NCI-H82 (cell line): Measurements from ENCODE around the gene NCF1.
"Not testable (repeated sequence)": the region's sequence is repeated elsewhere in the genome, so short reads cannot be mapped to it uniquely, and the experiment has no call there.

Experiments
- DNase-seq: peaks from one replicate; lab custom pipeline; 2025; lab: John Stamatoyannopoulos, UW

The NCF1 gene

DNA sequence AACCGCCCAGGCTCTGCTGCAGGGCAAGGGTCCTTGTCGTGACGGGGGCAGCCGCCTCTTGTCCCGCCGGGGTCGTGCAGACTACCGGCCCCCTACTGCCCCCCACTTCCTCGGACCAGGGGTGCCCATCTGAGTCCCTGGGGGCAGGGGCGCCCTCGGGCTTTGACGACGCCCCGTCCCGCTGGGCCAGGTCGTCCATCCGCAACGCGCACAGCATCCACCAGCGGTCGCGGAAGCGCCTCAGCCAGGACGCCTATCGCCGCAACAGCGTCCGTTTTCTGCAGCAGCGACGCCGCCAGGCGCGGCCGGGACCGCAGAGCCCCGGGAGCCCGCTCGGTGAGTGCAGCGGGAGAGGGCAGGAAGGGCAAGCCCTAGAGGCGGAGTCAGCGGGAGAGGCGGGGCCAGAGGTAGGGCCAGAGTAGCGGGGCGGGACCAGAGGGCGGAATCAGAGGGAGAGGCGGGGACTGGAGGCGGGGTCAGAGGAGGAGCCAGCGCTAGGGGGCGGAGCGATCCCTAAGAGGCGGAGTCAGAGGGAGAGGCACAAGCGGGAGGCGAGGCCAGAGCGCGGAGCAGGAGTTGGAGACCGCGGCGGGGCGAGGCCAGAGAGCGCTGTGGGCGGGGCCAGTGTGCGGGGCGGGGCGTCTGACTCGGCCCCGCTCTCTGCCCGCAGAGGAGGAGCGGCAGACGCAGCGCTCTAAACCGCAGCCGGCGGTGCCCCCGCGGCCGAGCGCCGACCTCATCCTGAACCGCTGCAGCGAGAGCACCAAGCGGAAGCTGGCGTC is 14.7 kb downstream of the NCF1 start:
- DNase-seq: peak; percentile 93

DNA sequence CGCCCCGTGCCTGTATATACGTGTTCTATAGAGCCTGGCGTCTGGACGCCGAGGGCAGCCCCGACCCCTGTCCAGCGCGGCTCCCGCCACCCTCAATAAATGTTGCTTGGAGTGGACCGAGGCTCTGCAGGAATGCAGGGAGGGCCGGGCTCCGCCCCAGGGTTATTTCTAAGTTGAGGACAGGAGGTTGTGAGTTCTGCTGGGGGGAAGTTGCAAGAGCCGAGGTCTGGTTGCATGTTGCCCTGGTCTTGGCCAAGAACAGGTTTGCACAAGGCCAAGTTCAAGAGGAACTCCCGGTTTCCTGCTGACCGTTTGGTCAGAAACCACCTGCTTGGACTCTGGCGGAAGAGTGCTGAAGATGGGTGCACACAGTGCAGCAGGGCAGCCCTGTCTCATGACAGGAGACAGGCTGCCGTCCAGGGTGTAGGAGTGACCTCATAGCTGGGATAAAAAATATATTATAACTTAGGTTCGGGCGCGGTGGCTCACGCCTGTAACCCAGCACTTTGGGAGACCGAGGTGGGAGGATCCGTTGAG is 15.5 kb downstream of the NCF1 start:
- not testable (repeated sequence) for DNase-seq

DNA sequence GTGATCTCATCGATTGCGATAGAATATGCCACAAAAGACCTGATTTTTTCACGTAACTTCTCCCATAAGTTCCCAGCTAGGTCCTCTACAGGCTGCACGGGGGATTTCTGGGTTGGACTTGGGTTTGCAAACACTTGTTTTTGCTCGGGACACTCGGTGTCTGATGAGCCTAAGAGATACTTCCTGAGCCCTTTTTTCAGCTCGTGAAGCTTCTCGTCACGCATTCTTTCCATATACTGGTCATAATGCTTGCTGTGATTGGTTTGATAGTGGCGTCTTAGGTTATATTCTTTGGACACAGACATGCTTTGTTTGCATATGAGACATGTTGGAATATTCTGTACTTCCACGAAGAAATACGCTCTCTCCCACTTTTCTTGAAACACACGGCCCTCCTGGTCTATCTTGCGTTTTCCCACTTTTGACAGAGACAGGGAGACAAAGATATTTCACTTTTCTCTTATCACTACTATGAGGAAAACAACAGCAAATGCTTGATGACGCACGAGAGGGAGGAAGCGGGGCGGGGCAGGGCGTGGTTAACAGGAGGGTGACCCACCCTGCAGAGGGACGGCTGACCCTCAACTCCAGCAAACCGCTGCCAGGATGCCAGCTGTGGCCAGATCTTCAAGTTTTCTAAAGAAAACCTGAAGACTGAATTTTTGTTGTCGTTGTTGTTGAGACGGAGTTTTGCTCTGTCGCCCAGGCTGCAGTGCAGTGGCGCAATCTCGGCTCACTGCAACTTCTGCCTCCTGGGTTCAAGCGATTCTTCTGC is 24.2 kb downstream of the NCF1 start:
- DNase-seq: not testable (repeated sequence)

DNA sequence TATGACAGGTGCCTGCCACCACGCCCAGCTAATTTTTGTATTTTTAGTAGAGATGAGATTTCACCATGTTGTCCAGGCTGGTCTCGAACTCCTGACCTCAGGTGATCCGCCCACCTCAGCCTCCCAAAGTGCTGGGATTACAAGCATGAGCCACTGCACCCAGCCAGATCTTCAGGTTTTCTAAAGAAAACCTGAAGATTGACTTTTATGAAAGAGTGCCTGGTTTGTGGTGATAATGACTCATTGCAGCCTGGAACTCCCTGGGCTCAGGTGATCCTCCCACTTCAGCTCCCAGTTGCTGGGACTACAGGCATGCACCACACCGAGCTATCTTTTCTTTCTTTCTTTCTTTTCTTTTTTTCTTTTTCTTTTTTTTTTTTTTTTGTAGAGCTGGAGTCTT is 24.8 kb downstream of the NCF1 start:
- not testable (repeated sequence) for DNase-seq

DNA sequence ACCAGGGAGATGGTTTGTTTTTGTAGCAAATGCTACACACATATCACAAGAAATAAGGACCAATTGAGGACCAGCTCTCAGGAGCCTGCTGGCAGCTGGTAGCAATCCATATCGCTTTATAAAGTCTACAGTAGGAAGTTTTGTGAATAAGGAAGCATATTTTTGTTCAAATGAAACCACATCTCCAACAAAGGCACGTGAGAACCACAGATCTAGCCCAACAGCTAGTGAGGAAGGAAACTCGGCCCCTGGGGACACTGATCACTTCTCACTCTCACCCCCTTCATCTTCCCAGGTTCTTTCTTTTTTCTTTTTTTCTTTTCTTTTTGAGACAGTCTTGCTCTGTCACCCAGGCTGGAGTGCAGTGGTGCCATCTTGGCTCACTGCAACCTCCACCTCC is 42.1 kb downstream of the NCF1 start:
- DNase-seq: not testable (repeated sequence)

DNA sequence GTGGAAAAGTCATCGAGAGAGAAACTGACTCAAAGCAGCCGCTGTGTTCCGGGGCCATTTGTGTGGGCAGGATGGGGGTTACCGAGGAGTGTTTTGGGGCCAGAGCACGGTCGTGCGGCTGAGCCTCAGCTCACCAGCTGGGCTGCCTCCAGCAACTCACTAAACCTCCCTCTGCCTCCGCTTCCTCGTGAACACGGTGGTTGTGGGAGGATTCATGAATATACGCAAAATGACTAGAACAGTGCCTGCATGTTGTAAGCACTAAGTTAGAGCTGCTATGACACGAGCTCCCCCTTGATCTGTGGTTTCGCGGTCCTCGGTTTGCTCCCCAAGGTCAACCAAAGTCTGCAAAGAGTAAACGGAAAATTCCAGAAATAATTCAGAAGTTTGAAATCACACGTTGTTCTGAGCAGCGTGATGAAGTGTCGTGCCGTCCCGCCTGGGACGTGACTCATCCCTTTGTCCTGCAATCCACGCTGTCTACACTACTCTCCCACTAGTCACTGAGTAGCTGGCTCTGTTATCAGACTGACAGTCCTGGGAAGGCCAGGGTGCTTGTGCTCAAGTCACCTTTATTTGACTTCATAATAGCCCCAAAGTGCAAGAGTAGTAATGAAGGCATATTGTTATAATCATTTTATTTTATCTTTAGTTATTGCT is 46.5 kb downstream of the NCF1 start:
- DNase-seq: not testable (repeated sequence)

DNA sequence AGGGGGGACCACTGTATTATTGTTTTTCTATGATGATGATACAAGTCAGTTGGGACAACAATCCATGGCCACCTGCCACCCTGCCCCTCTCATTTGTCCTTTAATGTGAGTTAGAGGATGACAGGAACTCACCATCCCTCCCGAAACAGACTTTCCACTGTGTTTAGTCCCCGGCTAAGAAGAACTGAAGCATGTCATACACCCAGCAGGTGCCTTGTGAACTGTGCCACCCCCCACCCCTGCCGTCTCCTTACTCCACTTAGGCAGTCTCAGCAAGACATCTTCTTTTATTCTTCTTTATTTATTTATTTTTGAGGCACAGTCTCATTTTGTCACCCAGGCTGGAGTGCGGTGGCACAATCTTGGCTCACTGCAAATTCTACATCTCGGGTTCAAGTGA is 47.4 kb downstream of the NCF1 start:
- not testable (repeated sequence) for DNase-seq

DNA sequence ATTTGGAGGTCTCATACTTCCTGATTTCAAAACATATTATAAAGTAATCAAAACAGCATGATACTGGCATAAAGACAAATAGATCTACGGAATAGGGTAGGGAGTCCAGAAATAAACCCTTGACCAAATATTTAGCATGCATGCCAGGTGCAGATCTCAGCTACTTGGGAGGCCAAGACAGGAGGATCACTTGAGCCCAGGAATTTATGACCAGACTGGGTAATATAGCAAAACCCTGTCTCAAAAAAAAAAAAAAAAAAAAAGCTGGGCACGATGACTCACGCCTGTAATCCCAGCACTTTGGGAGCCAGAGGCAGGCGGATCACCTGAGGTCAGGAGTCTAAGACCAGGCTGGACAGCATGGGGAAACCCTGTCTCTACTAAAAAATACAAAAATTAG is 56.1 kb downstream of the NCF1 start:
- DNase-seq: not testable (repeated sequence)

DNA sequence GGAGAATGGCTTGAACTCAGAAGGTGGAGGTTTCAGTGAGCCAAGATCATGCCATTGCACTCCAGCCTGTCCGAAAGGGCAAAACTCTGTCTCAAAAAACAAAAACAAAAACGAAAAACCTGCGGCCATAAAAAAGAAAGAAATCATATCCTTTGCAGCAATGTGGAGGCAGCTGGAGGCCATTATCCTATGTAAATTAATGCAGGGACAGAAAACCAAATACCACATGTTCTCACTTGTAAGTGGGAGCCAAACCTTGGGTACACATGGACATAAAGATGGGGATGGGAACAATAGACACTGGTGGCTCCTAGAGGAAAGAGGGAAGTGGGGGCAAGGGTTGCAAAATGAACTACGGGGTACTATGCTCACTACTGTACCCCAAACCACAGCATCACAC is 56.6 kb downstream of the NCF1 start:
- not testable (repeated sequence) for DNase-seq
